ENCODE results near the gene KLHDC10.

DNA sequence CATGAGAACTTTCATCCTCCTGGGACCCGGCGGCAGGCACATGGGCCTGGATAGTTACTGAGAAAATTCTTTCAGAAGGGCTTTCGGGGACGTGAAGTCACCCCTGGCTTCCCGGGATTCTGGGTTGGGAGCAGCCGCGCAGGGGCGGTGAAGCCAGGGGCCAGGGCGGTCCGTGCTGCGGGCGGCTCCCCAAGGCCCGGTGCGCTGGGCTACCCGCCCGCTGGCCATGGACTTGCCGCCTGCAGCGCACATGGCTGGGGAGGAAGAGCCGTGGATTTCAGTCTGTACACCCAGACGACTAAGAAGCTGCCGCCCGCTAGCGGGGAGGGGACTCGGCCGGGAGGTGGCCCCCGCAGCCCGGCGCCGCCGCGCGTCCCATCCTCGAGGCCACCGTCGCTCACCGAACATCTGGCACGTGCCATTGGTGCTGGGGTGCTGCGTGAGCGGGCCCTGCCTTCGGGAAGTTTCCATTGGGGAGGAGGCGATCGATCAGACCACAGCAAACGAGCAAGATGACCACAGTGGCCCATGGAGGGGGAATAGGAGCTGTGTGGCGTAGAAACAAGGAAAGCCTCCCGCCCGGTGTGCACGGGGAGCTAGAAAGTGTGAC is 70.3 kb downstream of the KLHDC10 start:
- no peak for TF ChIP-seq CTCF (IDR thresholded peaks at IDR 0.05)
- TF ChIP-seq CREB1 (CRISPR knock-in tag; IDR thresholded peaks at IDR 0.05): no peak
- TF ChIP-seq, protein P1, sequence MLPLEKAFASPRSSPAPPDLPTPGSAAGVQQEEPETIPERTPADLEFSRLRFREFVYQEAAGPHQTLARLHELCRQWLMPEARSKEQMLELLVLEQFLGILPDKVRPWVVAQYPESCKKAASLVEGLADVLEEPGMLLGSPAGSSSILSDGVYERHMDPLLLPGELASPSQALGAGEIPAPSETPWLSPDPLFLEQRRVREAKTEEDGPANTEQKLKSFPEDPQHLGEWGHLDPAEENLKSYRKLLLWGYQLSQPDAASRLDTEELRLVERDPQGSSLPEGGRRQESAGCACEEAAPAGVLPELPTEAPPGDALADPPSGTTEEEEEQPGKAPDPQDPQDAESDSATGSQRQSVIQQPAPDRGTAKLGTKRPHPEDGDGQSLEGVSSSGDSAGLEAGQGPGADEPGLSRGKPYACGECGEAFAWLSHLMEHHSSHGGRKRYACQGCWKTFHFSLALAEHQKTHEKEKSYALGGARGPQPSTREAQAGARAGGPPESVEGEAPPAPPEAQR (CRISPR knock-in tag; IDR thresholded peaks at IDR 0.05): no peak
- no peak for TF ChIP-seq TEAD4 (CRISPR knock-in tag; IDR thresholded peaks at IDR 0.05)

Measured in WTC11 (cell line).